CD4-positive, alpha-beta T cell (primary cell): Measurements from ENCODE around the gene EYA2. TPM values are rescaled to one million over a fixed set of nuclear protein-coding genes. Genes with fewer than 3 reads are reported as not detected.

ENCODE experiments used
- ATAC-seq: fragments of 200-7000 bp; cut with Tn5 transposase; one replicate; pipeline ENCODE4 v1.10.0; 2022; ENCODE audit warnings: mild to moderate bottlenecking; ENCODE audit not compliant: poor library complexity
- CTCF ChIA-PET: fragments of 350-600 bp; sonication (Branson Sonifier 250); formaldehyde crosslinking; loops from one replicate; lab custom pipeline; 2021; ENCODE audit warnings: antibody characterized with exemption, inconsistent platforms; lab: Charles Lee
- POLR2A ChIA-PET: fragments of 350-600 bp; sonication (Branson Sonifier 250); formaldehyde crosslinking; loops from one replicate; lab custom pipeline; 2021; ENCODE audit warnings: antibody characterized with exemption, inconsistent platforms; lab: Charles Lee
- DNase-seq, 14 experiments: peaks; one replicate each; pipeline ENCODE4 v3.0.0-alpha.2; 2013 to 2020; ENCODE audit warnings: mixed read lengths in 2 of 14
- H3K27ac ChIP-seq, 2 donors: one replicate each; pipeline versions ENCODE4 v1.5.1 to v1.7.0; 2013; ENCODE audit warnings: low read length in 2 of 2, low read depth in 1 of 2, mild to moderate bottlenecking in 1 of 2
- H3K27me3 ChIP-seq, 2 experiments: 1 replicate in 1 of 2; 2 replicates in 1 of 2; pipeline versions ENCODE4 v1.6.1 to v1.7.0; 2013; ENCODE audit warnings: low read length in 2 of 2, control low read depth in 1 of 2, mild to moderate bottlenecking in 1 of 2, moderate library complexity in 1 of 2; ENCODE audit not compliant: insufficient read depth in 2 of 2, control insufficient read depth in 1 of 2
- H3K36me3 ChIP-seq: one replicate; pipeline ENCODE4 v1.6.1; 2013; ENCODE audit warnings: low read length, control low read depth; ENCODE audit not compliant: insufficient read depth
- H3K4me1 ChIP-seq: one replicate; pipeline ENCODE4 v1.6.1; 2013; ENCODE audit warnings: low read length, control low read depth; ENCODE audit not compliant: insufficient read depth
- H3K4me3 ChIP-seq: one replicate; pipeline ENCODE4 v1.5.1; 2013; ENCODE audit warnings: mild to moderate bottlenecking, low read length, moderate library complexity
- H3K9me3 ChIP-seq, 2 experiments: 1 replicate in 1 of 2; 2 replicates in 1 of 2; pipeline versions ENCODE4 v1.6.1 to v1.7.0; 2013; ENCODE audit warnings: low read length in 2 of 2, mild to moderate bottlenecking in 2 of 2, control low read depth in 1 of 2, moderate library complexity in 1 of 2; ENCODE audit not compliant: control insufficient read depth in 1 of 2, insufficient read depth in 1 of 2
- H3K27ac Mint-ChIP-seq: one replicate; pipeline ENCODE4 v1.8.0; 2020; ENCODE audit warnings: mixed read lengths
- H3K27me3 Mint-ChIP-seq: one replicate; pipeline ENCODE4 v1.8.0; 2021; ENCODE audit warnings: mixed read lengths
- H3K36me3 Mint-ChIP-seq: one replicate; pipeline ENCODE4 v1.8.0; 2021; ENCODE audit warnings: low read depth, mixed read lengths
- H3K4me1 Mint-ChIP-seq: one replicate; pipeline ENCODE4 v1.8.0; 2021; ENCODE audit warnings: low read depth, mixed read lengths
- H3K4me3 Mint-ChIP-seq: one replicate; pipeline ENCODE4 v1.8.0; 2020; ENCODE audit warnings: mild to moderate bottlenecking, mixed read lengths
- H3K9me3 Mint-ChIP-seq: one replicate; pipeline ENCODE4 v1.8.0; 2020; ENCODE audit warnings: mixed read lengths
- CTCF ChIP-seq: fragments of 200-600 bp; IDR thresholded peaks from one replicate; pipeline ENCODE4 v1.8.0; 2022; ENCODE audit warnings: antibody characterized with exemption, mild to moderate bottlenecking
- intact Hi-C, 2 experiments: fragments of 100-400 bp; cut with DNase I in 1 of 2; cut with micrococcal nuclease in 1 of 2; formaldehyde crosslinking; loops; one replicate each; pipeline versions ENCODE4 v1.15.1 to v1.9.0; 2023 to 2025; cut with DNase I, micrococcal nuclease
- total RNA-seq, 174 experiments: library from RNA in 2 of 174; stranded (reverse) in 2 of 174; gene quantifications; one replicate each; pipeline ENCODE4 v1.2.3 and lab custom pipeline; 2021 to 2026

EYA2 gene
- total RNA-seq, 2 experiments from 2014 or later: not detected

GRCh38 chr20:47027042-47027441, 132.4 kb downstream of the EYA2 start:
- Mint-ChIP-seq H3K4me3 (no peak overlapping the region), H3K9me3 (peaks cover 3% of the 10 kb centered on the region), H3K27ac (no peak overlapping the region), H3K36me3 (no peaks in the 10 kb centered on the region), H3K4me1 (no peaks in the 10 kb centered on the region), H3K27me3 (peaks cover 19% of the 10 kb centered on the region)
- H3K9me3 ChIP-seq: no peaks in the 10 kb centered on the region
- DNase-seq (no peak), ATAC-seq (no peak)
- no peaks in the 10 kb centered on the region for H3K4me1 ChIP-seq
- CTCF ChIA-PET: no interaction called here
- peaks cover 0 to 4% of the 10 kb centered on the region in 2 experiments for H3K27me3 ChIP-seq
- no peaks in the 10 kb centered on the region for H3K36me3 ChIP-seq
- no peak overlapping the region for H3K27ac ChIP-seq
- intact Hi-C loops: no loop called here
- POLR2A ChIA-PET: no interaction called here
- no peak overlapping the region for H3K4me3 ChIP-seq
- TF ChIP-seq CTCF: no peak

GRCh38 chr20:47027456-47027855, 132.8 kb downstream of the EYA2 start:
- Histone ChIP-seq H3K36me3 (no peaks in the 10 kb centered on the region), H3K27ac (no peak overlapping the region), H3K4me3 (no peak overlapping the region), H3K4me1 (no peaks in the 10 kb centered on the region), H3K9me3 (no peaks in the 10 kb centered on the region), H3K27me3 (peaks cover 0 to 4% of the 10 kb centered on the region in 2 experiments)
- DNase-seq: no peak
- intact Hi-C loops: no loop called here
- ChIA-PET POLR2A (no interaction called here), CTCF (no interaction called here)
- H3K27me3 Mint-ChIP-seq: peaks cover 19% of the 10 kb centered on the region
- H3K4me3 Mint-ChIP-seq: no peak overlapping the region
- H3K9me3 Mint-ChIP-seq: peaks cover 3% of the 10 kb centered on the region
- H3K4me1 Mint-ChIP-seq: no peaks in the 10 kb centered on the region
- no peak for TF ChIP-seq CTCF
- no peak for ATAC-seq
- H3K36me3 Mint-ChIP-seq: no peaks in the 10 kb centered on the region
- H3K27ac Mint-ChIP-seq: no peak overlapping the region

- H3K4me3 ChIP-seq: no peak overlapping the region
- Mint-ChIP-seq H3K4me3 (no peak overlapping the region), H3K27me3 (peaks cover 11% of the 10 kb centered on the region), H3K4me1 (no peaks in the 10 kb centered on the region), H3K9me3 (peaks cover 3% of the 10 kb centered on the region), H3K27ac (no peak overlapping the region), H3K36me3 (no peaks in the 10 kb centered on the region)
- ATAC-seq (no peak), DNase-seq (no peak)
- H3K27me3 ChIP-seq: peaks cover 0 to 4% of the 10 kb centered on the region in 2 experiments
- CTCF ChIA-PET: no interaction called here
- H3K27ac ChIP-seq: no peak overlapping the region
- POLR2A ChIA-PET: no interaction called here
- no peaks in the 10 kb centered on the region for H3K36me3 ChIP-seq
- intact Hi-C loops: no loop called here
- H3K4me1 ChIP-seq: no peaks in the 10 kb centered on the region
- no peak for TF ChIP-seq CTCF
- no peaks in the 10 kb centered on the region for H3K9me3 ChIP-seq
Observed at GRCh38 chr20:47028487-47028886, 133.8 kb downstream of the EYA2 start.
